HG03045 (cell line): ENCODE results near the gene HTT.

Experiments used
- ATAC-seq: cut with Tn5 transposase; IDR thresholded peaks from one replicate; pipeline ENCODE4 v1.9.1; 2021; ENCODE audit warnings: mild to moderate bottlenecking, moderate library complexity; ENCODE audit not compliant: unreplicated experiment

Gene HTT

DNA sequence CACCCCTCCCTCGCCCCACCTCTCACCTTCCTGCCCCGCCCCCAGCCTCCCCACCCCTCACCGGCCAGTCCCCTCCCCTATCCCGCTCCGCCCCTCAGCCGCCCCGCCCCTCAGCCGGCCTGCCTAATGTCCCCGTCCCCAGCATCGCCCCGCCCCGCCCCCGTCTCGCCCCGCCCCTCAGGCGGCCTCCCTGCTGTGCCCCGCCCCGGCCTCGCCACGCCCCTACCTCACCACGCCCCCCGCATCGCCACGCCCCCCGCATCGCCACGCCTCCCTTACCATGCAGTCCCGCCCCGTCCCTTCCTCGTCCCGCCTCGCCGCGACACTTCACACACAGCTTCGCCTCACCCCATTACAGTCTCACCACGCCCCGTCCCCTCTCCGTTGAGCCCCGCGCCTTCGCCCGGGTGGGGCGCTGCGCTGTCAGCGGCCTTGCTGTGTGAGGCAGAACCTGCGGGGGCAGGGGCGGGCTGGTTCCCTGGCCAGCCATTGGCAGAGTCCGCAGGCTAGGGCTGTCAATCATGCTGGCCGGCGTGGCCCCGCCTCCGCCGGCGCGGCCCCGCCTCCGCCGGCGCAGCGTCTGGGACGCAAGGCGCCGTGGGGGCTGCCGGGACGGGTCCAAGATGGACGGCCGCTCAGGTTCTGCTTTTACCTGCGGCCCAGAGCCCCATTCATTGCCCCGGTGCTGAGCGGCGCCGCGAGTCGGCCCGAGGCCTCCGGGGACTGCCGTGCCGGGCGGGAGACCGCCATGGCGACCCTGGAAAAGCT is at the start of gene HTT, which contains the start of gene HTT-AS:
HTT (plus strand) TSS at position 604 of the 768 bp plus-strand sequence; CDS start at position 749, 145 bp downstream.
HTT-AS (minus strand) TSS at position 461 of the 768 bp plus-strand sequence.
- peak; percentile 81 for ATAC-seq

DNA sequence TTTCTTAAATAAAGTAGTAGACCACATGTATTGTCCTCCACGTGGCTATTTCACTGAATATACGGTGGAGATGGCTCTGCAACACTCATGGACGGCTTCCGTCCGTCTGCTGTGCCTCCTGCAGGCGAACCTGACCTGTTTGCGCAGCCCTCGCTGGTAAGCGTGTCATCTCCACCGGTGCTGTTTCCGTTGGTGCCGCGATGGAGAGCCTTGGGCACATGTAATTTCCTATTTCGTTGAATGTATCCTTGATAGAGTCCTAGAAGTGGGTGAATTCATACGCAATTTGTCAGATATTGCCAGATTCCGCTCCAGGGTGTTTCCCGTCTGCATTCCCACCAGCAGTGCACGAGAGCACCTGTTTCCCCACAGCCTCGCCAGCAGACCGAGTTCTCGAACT is 48.6 kb upstream of the HTT start:
- ATAC-seq, result no peak

DNA sequence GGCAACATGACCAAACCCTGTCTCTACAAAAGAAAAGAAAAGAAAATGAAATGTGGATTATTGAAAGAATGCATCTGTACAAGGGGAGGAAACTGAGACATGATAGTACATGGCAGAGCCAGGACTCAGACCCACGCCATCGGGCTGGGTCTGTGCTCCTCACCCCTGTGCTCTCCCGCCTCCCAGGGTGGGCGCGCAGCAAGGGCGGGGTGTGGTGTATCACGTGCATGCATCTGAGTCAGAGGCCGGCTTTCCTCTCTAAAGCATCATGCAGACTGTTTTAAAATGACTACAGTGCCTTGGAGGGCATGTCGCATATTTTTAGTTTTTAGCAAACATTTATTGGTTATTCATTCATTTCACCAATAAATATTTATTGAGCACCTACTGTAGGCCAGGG is 47.9 kb upstream of the HTT start:
- no peak for ATAC-seq

DNA sequence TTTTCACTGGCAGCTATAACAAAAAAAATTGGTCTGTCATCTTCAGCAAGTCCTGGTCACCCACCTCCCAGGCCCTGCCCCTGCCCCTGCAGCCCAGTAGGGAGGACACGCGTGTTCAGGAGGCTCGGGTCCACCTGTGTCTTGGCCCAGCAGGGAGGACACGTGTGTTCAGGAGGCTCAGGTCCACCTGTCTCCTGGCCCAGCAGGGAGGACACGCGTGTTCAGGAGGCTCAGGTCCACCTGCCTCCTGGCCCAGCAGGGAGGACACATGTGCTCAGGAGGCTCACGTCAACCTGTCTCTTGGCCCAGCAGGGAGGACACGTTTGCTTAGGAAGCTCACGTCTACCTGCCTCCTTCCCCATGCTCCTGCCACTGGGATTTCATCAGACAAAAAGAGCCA is 45.0 kb upstream of the HTT start:
- ATAC-seq, result no peak

DNA sequence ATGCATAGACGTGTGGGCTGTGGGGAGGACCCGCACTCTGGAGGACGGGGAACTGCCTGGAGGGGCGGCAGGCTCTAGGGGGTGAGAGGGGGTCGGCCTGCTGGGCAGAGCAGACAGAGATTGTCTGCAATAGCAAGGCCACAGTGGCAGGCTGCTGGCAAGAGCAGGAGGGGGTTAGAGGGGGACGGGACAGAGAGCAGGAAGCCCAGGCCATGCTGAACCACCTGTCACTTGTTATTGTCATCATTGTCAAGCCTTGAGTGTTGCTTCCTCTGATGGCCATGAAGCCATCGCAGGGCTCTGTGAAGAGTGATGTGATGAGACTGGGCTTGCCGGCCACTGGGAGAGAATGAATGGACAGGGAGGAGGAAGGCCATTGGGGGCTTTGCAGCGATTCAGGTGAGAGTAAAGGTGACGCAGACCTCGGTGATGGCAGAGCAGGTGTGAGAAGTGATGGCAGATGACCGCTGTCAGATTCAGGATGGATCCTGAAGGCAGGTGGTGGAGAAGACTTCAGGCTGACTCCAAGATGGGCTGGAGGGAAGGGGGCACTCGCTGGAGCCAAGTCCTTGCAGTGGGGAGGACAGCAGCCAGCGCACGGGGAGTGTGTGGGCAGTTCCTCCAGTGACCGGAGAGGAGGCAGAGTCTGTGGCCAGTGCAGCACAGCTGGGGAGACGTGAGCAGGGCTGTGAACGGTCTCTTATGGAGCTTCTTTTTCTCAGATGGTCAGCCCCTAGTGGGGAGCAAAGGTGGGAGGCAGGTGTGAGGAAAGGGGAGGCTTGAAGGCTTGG is 43.7 kb upstream of the HTT start:
- ATAC-seq, result no peak

DNA sequence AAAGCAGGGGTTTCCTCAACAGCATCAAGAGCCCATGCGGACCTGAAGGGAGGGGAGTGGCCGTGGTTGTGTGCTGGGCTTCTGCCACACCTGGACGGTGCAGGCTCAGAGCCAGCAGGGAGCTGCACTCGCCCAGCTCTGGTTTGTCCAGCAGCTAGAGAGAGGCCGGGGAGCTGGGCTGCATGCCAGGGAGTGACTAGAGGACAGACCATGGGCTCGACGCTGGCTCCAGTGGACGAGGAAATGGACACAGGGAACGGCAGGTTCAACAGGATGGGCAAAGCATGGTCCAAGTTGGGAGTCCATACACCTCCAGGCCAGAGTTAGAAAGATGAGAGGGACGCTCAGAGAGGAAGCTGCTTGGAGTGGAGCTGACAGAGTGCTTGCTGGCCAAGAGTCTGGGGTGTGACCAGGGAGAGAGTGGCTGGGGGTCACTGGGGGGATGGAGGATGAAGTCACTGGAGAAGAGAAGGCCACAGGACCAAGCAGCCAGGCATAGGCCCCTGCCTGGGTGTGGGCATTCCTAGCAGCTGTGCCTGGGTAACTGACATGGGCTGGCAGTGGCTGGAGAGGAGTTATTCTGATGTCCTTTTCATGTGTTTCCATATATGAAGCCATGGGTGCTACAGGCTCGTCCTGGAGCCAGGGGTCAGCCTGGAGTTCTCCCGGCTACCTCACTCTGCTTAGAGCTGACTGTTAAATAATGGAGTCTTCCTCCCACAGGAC is 43.0 kb upstream of the HTT start:
- ATAC-seq, result no peak

DNA sequence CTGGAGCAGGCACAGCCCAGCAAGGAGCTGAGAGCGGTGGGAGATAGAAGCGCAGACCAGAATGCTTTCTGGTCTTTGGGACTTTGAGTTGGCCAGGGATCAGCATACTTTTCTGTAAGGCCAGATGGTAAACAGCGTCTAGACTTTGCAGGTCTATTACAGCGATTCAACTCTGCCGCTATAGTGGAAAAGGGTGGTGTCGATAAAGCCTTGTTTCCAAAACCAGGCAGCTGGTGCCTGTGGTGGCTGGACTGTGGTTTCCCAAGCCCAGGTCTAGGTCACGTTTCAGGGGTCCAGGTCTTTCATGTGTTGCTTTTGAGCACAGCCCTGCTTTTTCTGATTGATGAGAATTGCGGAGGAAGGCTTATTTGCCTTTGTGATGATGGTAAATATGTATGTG is 40.2 kb upstream of the HTT start:
- no peak for ATAC-seq

DNA sequence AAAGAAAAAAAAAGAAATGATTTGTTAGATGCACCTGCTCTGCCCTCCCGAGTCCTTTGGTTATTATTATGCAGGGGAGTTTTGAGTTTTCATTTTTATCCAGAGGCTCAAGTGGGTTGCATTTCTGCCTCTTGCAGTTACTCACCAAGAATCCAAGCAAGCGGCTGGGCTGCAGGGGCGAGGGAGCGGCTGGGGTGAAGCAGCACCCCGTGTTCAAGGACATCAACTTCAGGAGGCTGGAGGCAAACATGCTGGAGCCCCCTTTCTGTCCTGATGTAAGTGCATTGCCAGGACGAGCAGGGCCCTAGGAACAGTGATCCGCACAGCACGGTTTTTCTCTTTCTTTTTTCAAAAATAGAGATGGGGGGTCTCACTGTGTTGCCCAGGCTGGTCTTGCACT is 39.2 kb upstream of the HTT start:
- no peak for ATAC-seq

DNA sequence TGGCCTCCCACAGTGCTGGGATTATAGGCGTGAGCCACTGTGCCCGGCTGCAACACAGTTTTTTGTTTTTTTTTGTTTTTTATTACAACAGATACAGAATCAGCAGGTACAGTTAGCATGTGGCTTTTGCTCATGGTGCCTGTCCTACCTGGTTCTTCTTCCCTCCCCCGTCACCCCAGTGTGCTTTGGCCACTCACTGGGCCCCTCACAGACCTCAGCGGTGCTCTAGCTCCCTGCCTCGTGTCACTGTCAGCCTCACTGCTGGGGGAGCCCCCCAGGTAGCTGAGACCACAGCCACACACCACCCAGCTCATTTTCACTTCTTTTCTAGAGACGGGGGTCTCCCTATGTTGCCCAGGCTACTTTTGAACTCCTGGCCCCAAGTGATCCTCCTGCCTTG is 38.8 kb upstream of the HTT start:
- ATAC-seq, result no peak

DNA sequence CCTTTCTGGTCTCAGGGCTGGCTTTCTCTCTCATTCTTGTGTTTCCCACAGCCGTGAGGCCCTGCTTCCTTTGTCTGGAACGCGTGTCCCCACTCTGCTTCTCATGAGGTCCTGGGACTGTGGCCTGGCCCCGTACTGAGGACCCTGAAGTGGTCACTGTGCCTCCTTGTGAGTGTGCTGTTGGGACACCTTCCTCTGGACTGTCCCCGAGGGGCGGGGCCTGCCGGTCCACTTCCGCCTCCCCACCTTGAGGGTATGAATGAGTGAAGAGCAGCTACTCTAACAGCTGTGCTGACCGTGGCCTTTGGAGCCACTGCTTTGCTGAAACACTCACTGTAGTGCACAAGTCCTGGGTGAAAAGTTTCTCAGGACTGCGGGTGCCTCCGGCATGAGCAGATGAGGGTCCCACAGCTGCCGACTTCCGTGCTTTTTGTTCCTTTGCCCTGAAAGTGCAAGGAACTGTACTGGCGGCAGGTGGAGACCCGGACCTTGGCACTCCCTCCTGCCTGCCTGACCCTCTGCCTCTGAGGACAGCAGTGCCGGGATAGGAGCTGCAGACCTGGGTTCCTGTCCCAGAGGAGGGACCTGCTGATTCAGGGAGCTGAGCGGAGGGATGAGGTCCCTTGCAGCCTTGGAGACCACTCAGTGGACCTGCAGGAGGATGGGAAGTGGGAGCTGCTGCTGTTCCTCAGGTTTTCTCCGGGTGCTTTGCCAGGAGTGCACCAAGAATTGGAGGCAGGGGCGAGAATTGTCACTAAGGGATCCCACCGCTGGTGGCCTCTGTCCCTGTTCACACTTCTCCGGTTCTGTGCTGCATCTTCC is 38.1 kb upstream of the HTT start:
- ATAC-seq, result no peak

DNA sequence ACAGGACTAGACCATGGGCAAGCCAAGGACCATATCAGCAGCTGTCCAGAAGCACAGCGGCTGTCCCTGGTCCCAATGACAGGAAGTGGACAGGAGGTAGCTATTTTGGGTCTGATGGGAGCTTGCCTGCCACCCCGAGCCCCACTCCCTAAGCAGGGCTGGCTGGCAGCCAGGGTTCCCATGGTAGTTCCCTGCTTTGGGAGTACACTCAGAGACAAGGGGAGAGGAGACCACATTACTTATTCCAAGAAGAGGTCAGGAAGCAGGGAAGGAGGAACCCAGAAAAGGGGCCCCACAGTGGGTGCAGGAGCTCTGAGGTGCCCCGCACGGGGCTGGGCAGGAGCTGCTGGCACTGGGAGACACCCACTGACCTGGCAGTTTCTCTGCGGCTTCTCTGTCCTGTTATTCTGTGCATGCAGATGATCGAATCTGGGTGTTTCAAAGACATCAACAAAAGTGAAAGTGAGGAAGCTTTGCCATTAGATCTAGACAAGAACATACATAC is 36.5 kb upstream of the HTT start:
- ATAC-seq, result no peak

DNA sequence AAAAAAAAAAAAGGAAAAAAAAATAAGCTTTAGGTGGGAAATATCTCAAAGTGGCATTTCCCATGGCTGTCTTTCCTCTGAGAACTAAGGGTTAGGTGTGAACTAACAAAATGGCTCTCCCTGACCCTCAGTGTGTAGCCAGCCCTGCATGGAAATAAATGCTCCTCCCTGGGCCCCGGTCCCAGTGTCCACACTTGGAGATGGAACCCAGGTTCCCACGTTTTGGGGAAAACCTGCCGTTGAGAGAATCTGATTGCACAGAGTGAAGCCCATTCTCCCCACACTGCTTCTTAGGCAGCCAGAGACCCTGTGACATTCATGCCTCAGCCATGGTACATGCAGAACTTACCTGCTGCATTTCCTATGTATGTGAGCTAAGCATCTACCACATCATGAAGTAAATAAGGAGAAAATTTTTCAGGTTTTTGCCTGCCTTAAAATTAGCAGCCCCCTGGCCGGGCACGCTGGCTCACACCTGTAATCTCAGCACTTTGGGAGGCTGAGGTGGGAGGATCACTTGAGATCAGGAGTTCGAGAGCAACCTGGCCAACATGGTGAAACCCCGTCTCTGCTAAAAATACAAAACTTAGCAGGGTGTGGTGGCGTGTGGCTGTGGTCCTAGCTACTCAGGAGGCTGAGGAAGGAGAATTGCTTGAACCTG is 34.6 kb upstream of the HTT start:
- ATAC-seq, result no peak

DNA sequence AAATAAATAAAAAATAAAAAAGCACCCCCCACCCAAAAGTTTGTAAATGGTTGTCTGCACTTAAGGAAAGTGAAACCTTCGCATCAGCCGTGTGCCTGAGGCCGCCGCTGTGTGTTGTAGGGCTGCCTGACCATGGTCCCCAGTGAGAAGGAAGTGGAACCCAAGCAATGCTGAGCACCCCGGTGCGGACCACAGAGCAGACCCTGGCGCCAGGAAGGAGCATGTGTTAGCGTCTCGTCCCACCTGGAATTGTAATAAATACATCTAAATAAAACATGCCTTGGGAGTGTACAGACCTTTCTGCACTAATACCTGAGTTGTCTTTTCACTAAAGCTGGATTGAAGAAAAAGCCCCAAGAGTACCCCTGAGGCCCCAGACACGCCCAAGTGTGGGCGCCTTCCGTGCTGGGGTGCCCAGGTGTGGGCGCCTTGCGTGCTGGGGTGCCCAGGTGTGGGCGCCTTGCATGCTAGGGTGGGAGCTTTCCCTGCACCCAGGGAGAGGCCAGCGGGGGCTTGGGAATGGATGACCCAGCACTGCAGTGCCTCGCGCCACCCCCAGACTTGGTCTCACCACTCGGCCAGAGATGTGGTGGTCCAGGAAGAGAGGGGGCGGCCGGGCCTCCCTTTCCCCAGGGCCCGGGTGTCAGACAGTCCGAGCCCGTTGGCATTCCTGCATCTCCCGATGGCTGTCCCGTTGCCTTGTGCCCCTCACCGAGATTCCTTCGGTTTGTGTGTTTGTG is 33.9 kb upstream of the HTT start:
- ATAC-seq, result no peak

DNA sequence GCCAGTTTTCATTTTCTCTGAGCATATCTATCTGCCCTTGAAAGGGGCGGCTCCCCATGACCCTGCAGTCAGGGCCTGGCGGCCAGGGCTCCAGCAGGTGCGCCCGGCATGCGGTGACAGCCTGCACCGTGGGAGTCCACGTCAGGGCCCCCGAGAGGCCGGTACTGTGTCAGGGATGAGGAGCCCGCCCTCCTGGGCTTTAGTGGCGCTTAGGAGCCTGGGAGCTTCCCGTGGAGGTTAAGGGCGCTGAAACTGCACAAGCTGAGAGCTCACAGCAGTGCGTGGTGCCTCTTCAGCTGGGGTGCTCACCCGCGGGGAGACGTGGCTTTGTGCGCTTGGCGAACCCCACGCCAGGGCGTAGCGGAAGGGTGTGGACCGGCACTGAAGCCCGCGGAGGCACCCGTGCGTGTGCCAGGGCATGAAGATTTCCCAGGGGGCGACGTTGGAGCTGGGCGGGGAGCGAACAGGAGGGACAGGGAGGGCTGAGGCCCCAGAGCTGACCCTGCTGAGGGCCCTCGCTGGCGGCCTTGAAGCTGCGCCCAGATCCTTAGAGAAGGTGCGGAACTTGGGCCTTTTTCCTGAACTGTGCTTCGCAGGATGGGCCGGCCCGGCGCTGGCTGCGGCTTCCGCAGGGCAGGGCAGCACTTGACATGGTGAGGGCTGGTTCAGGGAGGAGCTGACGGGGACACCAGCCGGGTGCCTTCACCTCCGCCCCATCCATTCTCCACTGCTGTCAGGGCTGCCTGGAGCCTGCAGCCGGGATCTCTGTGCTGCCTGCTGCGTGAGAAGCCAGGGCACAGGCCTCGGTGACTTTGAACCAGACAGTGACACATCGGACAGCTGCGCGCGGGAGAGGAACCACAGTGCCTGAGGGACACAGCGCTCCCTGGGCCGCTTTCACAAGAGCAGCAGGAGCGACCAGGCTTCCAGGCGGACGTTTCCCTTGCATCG is 33.0 kb upstream of the HTT start:
- peak; percentile 32 for ATAC-seq

DNA sequence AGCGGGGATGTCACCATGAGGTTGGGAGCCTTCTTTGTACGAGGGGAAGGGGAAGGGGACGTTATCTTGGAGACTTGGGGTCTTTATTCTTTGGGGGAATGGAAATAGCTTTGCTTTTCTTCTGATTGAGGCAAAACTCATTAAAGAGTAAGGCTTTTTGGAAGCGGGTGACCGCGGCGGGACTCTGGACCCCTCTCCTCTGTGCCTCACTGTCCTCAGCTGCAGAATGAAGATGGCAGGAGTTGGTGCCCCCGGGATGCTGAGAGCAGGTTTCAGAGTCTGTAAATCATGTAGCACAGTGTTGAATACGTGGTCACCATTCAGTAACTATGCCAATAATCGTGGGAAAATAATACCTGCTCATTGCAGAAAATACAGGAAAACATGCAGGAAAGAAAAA is 32.3 kb upstream of the HTT start:
- ATAC-seq, result no peak

DNA sequence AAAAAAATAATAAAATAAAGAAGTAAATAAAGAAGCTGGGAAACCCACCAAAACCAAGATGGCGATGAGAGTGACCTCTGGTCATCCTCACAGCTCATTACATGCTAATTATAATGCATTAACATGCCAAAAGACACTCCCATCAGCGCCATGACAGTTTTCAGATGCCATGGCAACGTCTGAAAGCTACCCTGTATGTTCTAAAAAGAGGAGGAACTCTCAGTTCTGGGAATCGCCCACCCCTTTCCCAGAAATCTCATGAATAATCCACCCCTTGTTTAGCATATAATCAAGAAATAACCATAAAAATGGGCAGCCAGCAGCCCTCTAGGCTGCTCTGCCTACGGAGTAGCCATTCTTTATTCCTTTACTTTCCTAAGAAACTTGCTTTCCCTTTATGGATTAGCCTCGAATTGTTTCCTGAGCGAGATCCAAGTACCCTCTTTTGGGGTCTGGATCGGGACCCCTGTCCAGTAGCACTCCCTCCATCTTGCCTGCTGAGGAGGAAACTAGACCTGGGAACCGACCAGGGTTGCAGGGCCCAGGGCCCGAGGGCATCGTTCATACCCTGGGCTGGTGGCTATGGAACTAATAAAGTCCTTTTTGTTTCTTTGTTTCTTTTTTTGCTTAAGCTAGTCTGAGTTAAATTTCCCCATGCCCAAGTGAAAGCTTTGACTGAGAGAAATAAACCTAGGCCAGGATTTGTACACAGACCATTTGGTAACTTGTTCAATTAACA is 31.0 kb upstream of the HTT start:
- ATAC-seq, result no peak
